PFSK-1 (cell line): ENCODE data around the gene MRPL20.

ENCODE experiments used
- FOXP2 ChIP-seq: optimal IDR thresholded peaks from 2 replicates; pipeline ENCODE3; 2011; ENCODE audit warnings: borderline replicate concordance, control low read depth, inconsistent platforms; ENCODE audit not compliant: insufficient read depth; ENCODE audit errors: extremely low read length, extremely low read depth
- POLR2AphosphoS5 ChIP-seq: IDR thresholded peaks from 2 replicates; pipeline ENCODE4 v1.6.1; 2012; ENCODE audit warnings: low read depth, mild to moderate bottlenecking, control low read depth, low read length, moderate library complexity
- SIN3A ChIP-seq: IDR thresholded peaks from 2 replicates; pipeline ENCODE4 v1.6.1; 2012; ENCODE audit warnings: mild to moderate bottlenecking, low read length, moderate library complexity, borderline replicate concordance; ENCODE audit not compliant: insufficient read depth
- TAF1 ChIP-seq: IDR thresholded peaks from 2 replicates; pipeline ENCODE4 v1.6.1; 2012; ENCODE audit warnings: low read length, control low read depth, borderline replicate concordance; ENCODE audit not compliant: insufficient read depth

GRCh38 chr1:1424707-1425106, 17.6 kb upstream of the MRPL20 start:
- TF ChIP-seq POLR2AphosphoS5 (no peak), SIN3A (no peak), FOXP2 (no peak), TAF1 (no peak)
